GM21528 (cell line): ENCODE data around the gene FEM1B.

ENCODE experiments used
- ATAC-seq: cut with Tn5 transposase; IDR thresholded peaks from one replicate; pipeline ENCODE4 v1.9.1; 2021; ENCODE audit warnings: mild to moderate bottlenecking, moderate library complexity; ENCODE audit not compliant: unreplicated experiment, low FRiP score

Gene FEM1B

GRCh38 chr15:68303134-68303533 lies 25.6 kb downstream of the FEM1B start:
- ATAC-seq = no peak

DNA sequence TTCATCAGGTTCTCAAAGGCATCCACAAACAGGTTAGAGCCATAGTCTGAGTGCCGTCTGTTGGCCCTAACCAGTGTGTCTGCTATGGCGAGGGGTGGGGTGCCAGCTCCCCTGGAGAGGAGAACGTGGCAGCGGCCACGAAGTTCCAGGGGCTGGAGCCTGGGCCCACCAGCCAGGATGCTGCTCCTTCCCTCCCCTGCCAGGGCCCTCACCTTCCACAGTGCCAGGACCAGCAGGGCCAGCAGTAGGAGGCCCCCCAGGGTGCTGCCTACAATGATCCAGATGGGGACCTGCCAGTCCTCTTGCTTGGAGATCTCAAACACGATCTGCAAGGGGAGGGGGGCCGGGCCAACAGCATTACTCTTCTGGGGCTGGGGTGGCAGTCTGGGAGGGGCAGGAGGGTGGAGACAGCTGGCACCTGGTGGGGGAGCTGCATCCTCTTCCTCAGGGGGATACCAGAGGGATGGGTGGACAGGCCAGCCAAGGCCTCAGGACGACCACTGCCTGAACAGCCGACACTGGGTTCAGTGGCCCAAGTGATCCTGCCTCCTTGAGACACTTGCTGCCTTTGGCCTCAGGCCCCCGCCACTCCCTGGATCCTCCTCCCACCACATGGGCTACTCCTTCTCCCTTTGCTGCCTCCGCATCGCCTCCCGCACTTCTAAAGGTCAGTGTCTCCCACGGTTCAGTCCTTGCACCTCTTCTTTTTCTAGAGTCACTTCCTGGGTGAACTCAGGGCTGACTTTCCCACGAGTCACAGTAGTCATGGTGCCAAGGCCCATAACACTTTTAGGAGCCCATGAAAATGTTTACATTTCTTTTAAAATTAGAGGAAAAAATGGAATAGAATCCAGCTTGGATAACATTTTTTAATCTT lies 26.3 kb downstream of the FEM1B start:
- ATAC-seq = no peak

DNA sequence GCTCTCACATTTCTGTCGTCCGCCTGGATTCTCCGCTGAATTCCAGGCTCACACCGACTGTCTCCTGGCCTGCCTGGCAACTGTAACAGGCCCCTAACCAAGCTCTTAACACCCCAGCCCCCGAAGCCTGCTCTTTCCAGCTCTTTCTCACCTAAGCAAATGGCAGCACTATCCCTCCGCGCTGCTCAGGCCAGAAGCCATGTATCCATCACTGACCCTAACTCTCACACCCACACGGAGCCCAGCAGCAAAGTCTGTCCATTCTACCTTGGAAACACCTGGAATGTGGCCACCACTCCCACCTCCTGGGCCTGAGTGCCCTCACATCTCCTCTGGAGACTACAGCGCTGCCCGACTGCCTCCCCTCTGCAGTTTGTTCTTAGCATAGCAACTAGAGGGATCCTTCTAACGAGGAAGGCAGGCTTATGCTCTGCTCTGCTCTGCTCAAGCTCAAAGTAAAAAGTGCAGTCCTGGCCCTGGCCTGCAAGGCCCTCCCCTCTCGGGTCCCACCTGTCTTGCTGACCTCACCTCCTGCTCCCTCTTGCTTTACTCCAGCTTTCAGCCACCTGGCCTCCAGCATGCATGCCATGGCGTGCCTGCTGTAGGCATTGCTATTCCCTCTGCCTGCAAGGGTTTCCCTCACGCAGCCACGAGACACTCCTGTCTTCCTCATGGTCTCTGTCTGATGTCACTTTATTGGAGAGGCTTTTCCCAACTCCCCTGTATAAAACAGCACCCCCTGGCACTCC lies 27.2 kb downstream of the FEM1B start:
- ATAC-seq = no peak

- no peak for ATAC-seq
Measured at GRCh38 chr15:68305420-68305871, 27.9 kb downstream of the FEM1B start.

- no peak for ATAC-seq
Measured at GRCh38 chr15:68307131-68307928, 29.8 kb downstream of the FEM1B start.

DNA sequence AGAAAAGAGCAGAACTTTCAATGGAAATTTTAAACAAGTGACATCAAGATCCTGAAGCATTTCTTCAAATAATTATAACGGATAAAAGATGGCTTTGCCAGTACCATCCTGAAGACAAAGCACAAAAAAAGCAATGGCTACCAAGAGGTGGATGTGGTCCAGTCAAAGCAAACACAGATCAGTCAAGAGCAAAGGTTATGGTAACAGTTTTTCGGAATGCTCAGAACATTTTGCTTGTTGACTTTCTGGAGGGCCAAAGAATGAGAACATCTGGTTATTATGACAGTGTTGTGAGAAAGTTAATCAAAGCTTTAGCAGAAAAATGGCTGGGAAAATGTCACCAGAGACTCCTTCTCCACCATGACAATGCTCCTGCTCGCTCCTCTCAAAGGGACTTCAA lies 31.5 kb downstream of the FEM1B start:
- no peak for ATAC-seq

DNA sequence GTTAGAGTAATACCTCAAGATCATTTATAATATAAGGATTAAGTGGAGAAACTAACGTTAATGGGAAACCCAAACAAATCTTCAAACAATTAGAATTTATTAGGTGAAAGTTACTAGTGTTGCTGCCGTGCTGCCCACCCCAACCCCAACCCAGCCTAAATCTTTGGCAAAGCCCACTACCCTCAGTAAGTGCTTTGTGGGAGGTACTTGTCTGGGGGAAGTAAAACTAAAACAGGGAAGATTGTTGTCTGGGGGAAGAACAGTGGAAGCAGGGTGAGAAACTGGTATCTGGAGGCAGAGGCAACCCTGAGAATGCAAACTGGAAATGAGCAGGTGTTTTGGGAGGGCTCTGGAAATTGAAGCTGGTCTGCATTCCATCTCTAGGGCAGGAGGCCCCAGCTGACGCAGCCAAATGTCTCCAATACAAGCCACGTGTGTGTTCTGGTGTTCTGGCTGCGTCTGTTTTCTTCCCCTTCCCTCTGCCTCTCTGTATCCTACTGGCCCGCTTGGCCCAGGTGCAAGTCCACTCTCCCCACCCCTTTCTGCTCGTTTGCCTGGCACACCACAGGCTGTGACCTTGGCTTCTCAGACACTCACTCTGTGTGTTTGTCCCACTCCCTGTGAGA lies 32.7 kb downstream of the FEM1B start:
- ATAC-seq = no peak

- ATAC-seq = no peak
Measured at GRCh38 chr15:68310804-68311463, 33.4 kb downstream of the FEM1B start.

DNA sequence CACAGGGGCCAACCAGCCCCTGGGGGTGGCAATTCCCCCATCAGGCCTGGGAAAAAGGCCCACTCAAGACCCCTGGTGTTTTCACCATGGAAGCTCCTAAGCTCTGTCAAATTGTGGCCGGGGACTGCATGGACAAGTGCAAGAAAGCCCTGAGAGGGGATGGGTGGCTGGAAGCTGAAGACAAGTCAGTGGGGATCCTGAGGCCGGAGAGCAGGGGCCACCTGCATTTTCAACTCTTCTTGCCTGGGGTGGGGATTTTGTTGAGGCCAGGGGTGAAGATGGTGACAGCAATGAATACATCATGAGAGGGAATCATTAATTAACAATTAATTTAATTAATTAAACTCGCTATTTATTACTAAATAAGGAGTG lies 33.9 kb downstream of the FEM1B start:
- ATAC-seq = no peak

DNA sequence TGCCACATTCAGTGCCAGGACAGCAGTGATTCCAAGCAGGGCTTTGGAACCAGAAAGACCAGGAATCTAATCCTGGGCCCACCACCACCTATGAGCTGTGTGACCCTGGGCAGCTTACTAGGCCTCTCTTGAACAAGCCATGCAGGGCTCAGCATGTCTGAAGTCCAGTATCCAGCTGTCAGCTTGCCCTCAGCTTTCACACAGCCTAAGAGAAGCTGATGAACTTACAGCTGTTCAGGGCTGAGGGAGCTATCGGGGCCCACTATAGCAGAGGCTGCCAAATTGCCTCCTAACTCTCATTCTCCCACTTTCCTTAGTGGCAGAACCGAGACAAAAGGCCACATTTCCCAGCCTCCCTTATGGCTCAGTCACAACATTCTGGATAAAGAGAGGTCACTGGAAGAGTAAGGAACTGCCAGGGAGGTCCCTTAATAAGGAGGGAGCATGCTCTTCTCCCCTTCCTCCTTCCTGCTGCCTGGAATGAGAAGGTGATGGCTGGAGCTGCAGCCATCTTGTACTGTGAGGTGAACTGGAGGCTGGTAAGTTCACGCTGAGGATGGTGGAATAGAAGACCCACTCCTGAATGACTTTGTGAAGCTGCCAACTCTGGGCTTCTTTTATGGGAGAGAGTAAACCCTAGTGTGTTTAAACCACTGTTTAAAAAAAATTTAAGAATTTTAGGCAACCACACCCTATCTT lies 34.5 kb downstream of the FEM1B start:
- no peak for ATAC-seq

GRCh38 chr15:68312701-68313204 lies 35.2 kb downstream of the FEM1B start:
- no peak for ATAC-seq

GRCh38 chr15:68313501-68314410 lies 36.2 kb downstream of the FEM1B start:
- ATAC-seq = no peak

- no peak for ATAC-seq
Measured at GRCh38 chr15:68314563-68314962, 37.0 kb downstream of the FEM1B start.

DNA sequence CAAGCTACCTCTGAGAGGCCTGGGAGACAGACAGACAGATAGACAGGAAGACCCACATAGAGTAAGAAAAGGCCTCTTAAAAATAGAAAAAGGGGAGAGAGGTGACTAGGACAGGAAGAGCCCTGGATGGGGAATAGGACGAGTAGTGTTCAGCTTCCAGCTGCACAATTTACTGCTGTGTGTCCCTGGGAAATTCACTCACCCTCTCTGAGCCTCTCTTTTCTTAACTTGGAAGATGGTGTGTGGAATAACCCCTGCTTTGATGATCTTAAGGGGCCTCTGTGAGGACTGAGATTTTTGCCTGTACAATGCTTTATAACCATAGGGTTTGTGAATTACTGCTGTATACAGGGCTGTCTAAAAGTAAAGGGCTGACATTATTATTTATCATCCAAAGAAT lies 37.5 kb downstream of the FEM1B start:
- no peak for ATAC-seq

DNA sequence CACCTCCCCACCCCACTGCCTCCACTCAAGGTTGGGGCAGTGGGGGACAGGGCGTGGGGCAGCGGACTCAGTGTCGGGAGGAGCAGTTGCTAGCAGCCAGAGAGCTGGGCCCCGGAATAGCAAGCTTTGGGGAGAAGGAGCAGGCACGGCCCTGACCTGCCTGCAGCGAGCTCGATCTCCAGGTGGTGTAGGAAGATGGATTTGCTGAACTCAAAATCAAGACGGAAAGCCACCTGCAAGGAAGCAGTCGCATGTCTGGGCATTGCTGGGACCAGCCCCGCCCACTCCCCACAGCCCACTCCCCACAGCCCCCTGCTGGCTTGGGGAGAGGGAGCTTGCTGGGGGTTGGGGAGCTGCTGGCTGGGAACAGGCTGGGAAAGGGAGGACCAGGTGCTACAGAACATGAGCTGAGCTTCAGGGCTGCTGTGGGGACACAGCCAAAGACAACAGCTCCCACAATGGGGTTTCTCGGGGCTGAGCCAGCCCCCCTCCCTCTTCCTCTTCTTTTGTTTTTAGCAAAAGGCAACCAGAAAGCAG lies 38.0 kb downstream of the FEM1B start:
- no peak for ATAC-seq

DNA sequence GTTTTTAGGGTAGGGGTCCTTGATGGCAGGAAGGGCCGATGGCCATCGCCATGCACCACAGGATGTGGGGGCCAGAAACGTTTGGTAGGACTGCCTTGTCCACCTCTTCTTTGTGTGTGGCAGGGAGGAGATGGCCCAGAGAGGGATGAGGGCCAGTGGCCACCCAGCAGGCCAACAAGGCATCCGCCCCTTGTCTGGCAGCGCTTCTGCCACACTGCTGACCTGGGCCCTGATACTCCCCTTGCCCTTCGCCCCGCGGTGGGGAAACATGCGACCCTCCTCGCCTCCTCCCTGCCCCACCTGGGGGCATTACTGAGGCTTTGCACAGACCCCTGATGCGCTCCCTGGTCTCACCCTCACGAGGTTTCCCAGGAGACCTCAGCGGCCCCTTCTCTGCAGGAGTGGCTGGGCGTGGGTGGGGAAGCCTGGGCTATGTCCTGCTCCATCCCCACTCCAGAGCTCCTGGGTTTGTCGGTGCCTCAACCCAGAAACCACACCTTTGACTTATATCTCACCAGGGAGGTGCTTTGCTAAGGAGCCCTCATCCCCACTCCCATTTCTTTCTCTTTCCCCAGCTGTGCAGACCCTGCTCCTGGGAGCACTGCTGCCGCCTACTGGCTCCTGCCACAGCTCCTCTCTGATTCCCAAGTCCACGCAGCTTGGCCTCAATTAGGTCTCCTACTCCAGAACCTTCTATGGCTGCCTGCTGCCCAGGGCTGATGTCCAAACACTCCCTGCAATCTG lies 38.7 kb downstream of the FEM1B start:
- no peak for ATAC-seq

GRCh38 chr15:68317281-68318007 lies 39.9 kb downstream of the FEM1B start:
- no peak for ATAC-seq
